HG03442 (cell line): ENCODE results near the gene MRAP2.
"Not testable (repeated sequence)": the region's sequence is repeated elsewhere in the genome, so short reads cannot be mapped to it uniquely, and the experiment has no call there.

Source experiments
- ATAC-seq: cut with Tn5 transposase; IDR thresholded peaks from one replicate; pipeline ENCODE4 v1.9.1; 2021; ENCODE audit warnings: mild to moderate bottlenecking, moderate library complexity; ENCODE audit not compliant: unreplicated experiment

The MRAP2 gene

GRCh38 chr6:84123186-84123585 lies 89.6 kb downstream of the MRAP2 start:
- peak; percentile 66 for ATAC-seq

- ATAC-seq, result not testable (repeated sequence)
These were observed 96.0 kb downstream of the MRAP2 start for GRCh38 chr6:84129588-84129987.

- ATAC-seq, result not testable (repeated sequence)
These were observed 99.8 kb downstream of the MRAP2 start for GRCh38 chr6:84133385-84133784.

- no peak for ATAC-seq
These were observed 101.7 kb downstream of the MRAP2 start for GRCh38 chr6:84135291-84135690.

- ATAC-seq, result no peak
These were observed 102.9 kb downstream of the MRAP2 start for GRCh38 chr6:84136364-84137050.

GRCh38 chr6:84137051-84137375 lies 103.4 kb downstream of the MRAP2 start:
- ATAC-seq, result no peak

GRCh38 chr6:84137989-84138575 lies 104.5 kb downstream of the MRAP2 start:
- ATAC-seq, result no peak

GRCh38 chr6:84139311-84139710 lies 105.7 kb downstream of the MRAP2 start:
- no peak for ATAC-seq
